OCI-LY7 (cell line): Measurements from ENCODE around the gene SINHCAF. TPM values are rescaled to one million over a fixed set of nuclear protein-coding genes. Genes with fewer than 3 reads are reported as not detected.

Experiments used
- BruUV-seq: library from RNA; stranded (reverse); fragments of 400-500 nt; replicated peaks from 2 replicates; lab custom pipeline; 2021; lab: Mats Ljungman, UMichigan
- CTCF ChIA-PET: fragments of 300-600 bp; sonication (Branson Sonifier 250); formaldehyde crosslinking; loops from one replicate; lab custom pipeline; 2022; ENCODE audit warnings: antibody characterized with exemption; ENCODE audit not compliant: unreplicated experiment; lab: Charles Lee
- POLR2A ChIA-PET: fragments of 300-600 bp; sonication (Branson Sonifier 250); formaldehyde crosslinking; loops from one replicate; lab custom pipeline; 2022; ENCODE audit warnings: antibody characterized with exemption; lab: Charles Lee
- DNase-seq: peaks from one replicate; pipeline ENCODE4 v3.0.0-alpha.2; 2015; ENCODE audit warnings: low spot score
- H2AFZ ChIP-seq: fragments of 200-600 bp; sonication (generic), shearing (Covaris generic); 2 replicates; pipeline ENCODE4 v1.6.1; 2014; ENCODE audit warnings: mild to moderate bottlenecking, antibody characterized with exemption, low read length, moderate library complexity
- H3K27ac ChIP-seq: fragments of 200-600 bp; sonication (generic); 2 replicates; pipeline ENCODE4 v1.5.1; 2014; ENCODE audit warnings: mixed run types, low read depth, mild to moderate bottlenecking, moderate library complexity, low read length, inconsistent platforms; ENCODE audit not compliant: poor library complexity, severe bottlenecking
- H3K36me3 ChIP-seq: fragments of 200-600 bp; sonication (generic); 2 replicates; pipeline ENCODE4 v1.6.1; 2014; ENCODE audit warnings: mild to moderate bottlenecking, antibody characterized with exemption, low read length, moderate library complexity, mixed read lengths; ENCODE audit not compliant: insufficient read depth
- H3K4me1 ChIP-seq: fragments of 200-600 bp; sonication (generic); 2 replicates; pipeline ENCODE4 v1.5.1; 2014; ENCODE audit warnings: mild to moderate bottlenecking, low read length; ENCODE audit not compliant: insufficient read depth, poor library complexity, severe bottlenecking
- H3K4me2 ChIP-seq: fragments of 200-600 bp; sonication (generic); 2 replicates; pipeline ENCODE4 v1.6.1; 2014; ENCODE audit warnings: mild to moderate bottlenecking, low read length
- H3K4me3 ChIP-seq: fragments of 200-600 bp; sonication (generic); 2 replicates; pipeline ENCODE4 v1.5.1; 2014; ENCODE audit warnings: mild to moderate bottlenecking, low read depth, low read length; ENCODE audit not compliant: poor library complexity, severe bottlenecking
- H3K79me2 ChIP-seq: fragments of 200-600 bp; sonication (generic); 2 replicates; pipeline ENCODE4 v1.6.1; 2016; ENCODE audit warnings: low read depth, mild to moderate bottlenecking, low read length, moderate library complexity, mixed read lengths; ENCODE audit not compliant: insufficient read depth
- H3K9me2 ChIP-seq: fragments of 200-600 bp; sonication (generic); 2 replicates; pipeline ENCODE4 v1.6.1; 2016; ENCODE audit warnings: mild to moderate bottlenecking, low read length, mixed read lengths; ENCODE audit not compliant: insufficient read depth
- H3K9me3 ChIP-seq: fragments of 200-600 bp; sonication (generic); 2 replicates; pipeline ENCODE4 v1.6.1; 2014; ENCODE audit warnings: mild to moderate bottlenecking, mixed run types, low read length, mixed read lengths
- H4K20me1 ChIP-seq: fragments of 200-600 bp; sonication (generic); 2 replicates; pipeline ENCODE4 v1.6.1; 2014; ENCODE audit warnings: mild to moderate bottlenecking, antibody characterized with exemption, low read length, moderate library complexity, mixed read lengths; ENCODE audit not compliant: insufficient read depth
- CTCF ChIP-seq: fragments of 200-600 bp; sonication (generic); conservative IDR thresholded peaks from 2 replicates; pipeline ENCODE4 v1.5.1; 2014; ENCODE audit warnings: mild to moderate bottlenecking, antibody characterized with exemption, low read length, moderate library complexity, mixed read lengths
- EZH2phosphoT487 ChIP-seq: fragments of 200-600 bp; sonication (generic); IDR thresholded peaks from 2 replicates; pipeline ENCODE4 v1.6.1; 2018; ENCODE audit warnings: low read depth, borderline replicate concordance, mild to moderate bottlenecking, mixed run types, antibody characterized with exemption, low read length, moderate library complexity, mixed read lengths
- intact Hi-C: fragments of 100-400 bp; cut with micrococcal nuclease; formaldehyde crosslinking; loops from one replicate; pipeline ENCODE4 v1.10.0; 2022; ENCODE audit not compliant: unreplicated experiment
- total RNA-seq, 2 experiments: library from RNA; depleted of rRNA in 1 of 2; stranded (reverse); fragments of >200 nt in 1 of 2; shearing (Covaris generic) in 1 of 2; gene quantifications; 2 replicates each; pipeline ENCODE4 v1.2.3, GENCODE V29; 2014 to 2022

Gene SINHCAF
- total RNA-seq, 2 experiments from 2014 or later = 51.0 to 86.2 TPM

- peak overlapping the region; percentile 25 for H3K27ac ChIP-seq
- peak; percentile 17 for DNase-seq
- ChIA-PET POLR2A (interaction anchor here (0.6 to 1.3 kb wide), 10 partner anchors 12 to 960 kb away, joined by 3 to 5 read pairs (median 4); no protein-coding TSS in a partner anchor), CTCF (interaction anchor here (1.7 kb wide), 1 partner anchor 90 kb away, joined by 9 read pairs; no protein-coding TSS in a partner anchor)
- intact Hi-C loops = loop anchor here (2.0 kb wide), 2 partner anchors 35 to 107 kb away; partner anchors contain the start of gene SINHCAF
- no peaks in the 10 kb centered on the region for H3K9me3 ChIP-seq
- H2AFZ ChIP-seq = peak overlapping the region; percentile 93
- H3K36me3 ChIP-seq = no peaks in the 10 kb centered on the region
- H3K4me1 ChIP-seq = peaks cover 22% of the 10 kb centered on the region
- H3K4me3 ChIP-seq = peak overlapping the region; percentile 13
- H3K9me2 ChIP-seq = no peaks in the 10 kb centered on the region
- H3K79me2 ChIP-seq = no peaks in the 10 kb centered on the region
- BruUV-seq = no TSS peak
- peak overlapping the region; percentile 48 for H3K4me2 ChIP-seq
- no peak for TF ChIP-seq EZH2phosphoT487
- H4K20me1 ChIP-seq = no peaks in the 10 kb centered on the region
These were observed 36.3 kb upstream of the SINHCAF start for GRCh38 chr12:31362115-31362758.

- Histone ChIP-seq H3K4me1 (peaks cover 22% of the 10 kb centered on the region), H3K79me2 (no peaks in the 10 kb centered on the region), H3K4me3 (no peak overlapping the region), H3K36me3 (no peaks in the 10 kb centered on the region), H3K9me2 (no peaks in the 10 kb centered on the region), H4K20me1 (no peaks in the 10 kb centered on the region), H3K4me2 (no peak overlapping the region), H2AFZ (peak overlapping the region; percentile 93; the same call in 1 of the 2 replicates), H3K9me3 (no peaks in the 10 kb centered on the region), H3K27ac (no peak overlapping the region)
- TF ChIP-seq EZH2phosphoT487 = no peak
- no peak for TF ChIP-seq CTCF
- ChIA-PET CTCF (no interaction called here), POLR2A (interaction anchor here (1.1 to 1.3 kb wide), 2 partner anchors 24 to 39 kb away, joined by 4 to 5 read pairs; no protein-coding TSS in a partner anchor)
- no peak for DNase-seq
- intact Hi-C loops = loop anchor here (2.0 kb wide), 2 partner anchors 35 to 107 kb away; partner anchors contain the start of gene SINHCAF
- BruUV-seq = no TSS peak
These were observed 35.8 kb upstream of the SINHCAF start for GRCh38 chr12:31361730-31362114.

- BruUV-seq = no TSS peak
- no peak for DNase-seq
- Histone ChIP-seq H3K79me2 (no peaks in the 10 kb centered on the region), H2AFZ (no peak overlapping the region), H3K36me3 (no peaks in the 10 kb centered on the region), H3K9me3 (no peaks in the 10 kb centered on the region), H3K9me2 (no peaks in the 10 kb centered on the region), H3K4me2 (no peak overlapping the region), H3K27ac (no peak overlapping the region), H4K20me1 (no peaks in the 10 kb centered on the region), H3K4me3 (no peak overlapping the region), H3K4me1 (peaks cover 9% of the 10 kb centered on the region)
- intact Hi-C loops = no loop called here
- CTCF ChIA-PET = no interaction called here
- POLR2A ChIA-PET = interaction anchor here (1.7 kb wide), 1 partner anchor 11 kb away, joined by 6 read pairs; no protein-coding TSS in a partner anchor
- TF ChIP-seq EZH2phosphoT487 = no peak
- no peak for TF ChIP-seq CTCF
These were observed 29.8 kb upstream of the SINHCAF start for GRCh38 chr12:31355747-31356107.
